HG03064 (cell line): Measurements from ENCODE around the gene DDX39A.
"Not testable (repeated sequence)": the region's sequence is repeated elsewhere in the genome, so short reads cannot be mapped to it uniquely, and the experiment has no call there.

ENCODE experiments used
- ATAC-seq: cut with Tn5 transposase; IDR thresholded peaks from one replicate; pipeline ENCODE4 v1.9.1; 2021; ENCODE audit warnings: low read depth; ENCODE audit not compliant: unreplicated experiment

The DDX39A gene

DNA sequence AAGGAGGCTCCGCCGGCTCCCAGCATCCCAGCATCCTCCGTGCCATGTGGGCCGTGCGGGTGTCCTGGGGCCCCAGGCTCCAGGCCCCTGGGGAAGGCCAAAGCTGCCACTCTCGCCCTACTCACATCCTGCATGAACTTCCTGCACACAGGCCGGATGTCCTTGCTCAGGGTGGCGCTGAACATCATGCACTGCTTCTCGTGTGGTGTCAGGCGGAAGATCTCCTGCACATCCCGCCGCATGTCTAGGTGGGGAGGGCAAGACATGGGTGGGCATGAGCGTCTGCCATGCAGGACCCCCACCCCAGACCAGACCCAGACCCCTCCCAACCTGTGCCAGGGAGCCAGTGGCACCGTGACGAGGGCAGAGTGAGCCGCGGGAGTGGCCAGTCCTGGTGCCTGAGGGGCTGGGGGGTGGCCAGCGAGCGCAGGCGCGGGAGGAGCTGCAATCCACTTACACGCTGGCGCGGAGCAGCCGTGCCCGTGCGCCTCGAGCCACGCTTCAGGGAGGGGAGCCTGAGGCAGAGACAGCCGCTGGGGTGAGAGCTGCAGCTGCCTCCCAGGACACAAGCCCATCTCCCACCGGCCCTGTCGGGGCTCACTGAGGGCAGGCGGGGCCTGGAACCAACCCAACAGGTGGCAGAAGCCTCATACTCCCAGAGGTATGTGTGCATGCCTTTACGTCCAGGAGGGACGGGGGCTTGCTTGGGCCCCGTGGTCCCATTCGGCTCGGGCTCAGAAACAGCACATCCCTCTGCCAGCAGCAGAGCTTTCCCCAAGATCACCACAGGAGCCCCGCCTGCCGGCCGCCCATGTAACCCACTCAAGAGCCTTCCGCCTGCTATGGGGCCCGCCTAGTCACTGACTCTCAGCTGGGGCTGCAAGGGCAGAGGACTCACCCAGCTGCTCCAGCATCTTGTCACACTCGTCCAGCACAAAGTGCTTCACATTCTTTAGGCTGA lies 8.8 kb downstream of the DDX39A start:
- no peak for ATAC-seq

DNA sequence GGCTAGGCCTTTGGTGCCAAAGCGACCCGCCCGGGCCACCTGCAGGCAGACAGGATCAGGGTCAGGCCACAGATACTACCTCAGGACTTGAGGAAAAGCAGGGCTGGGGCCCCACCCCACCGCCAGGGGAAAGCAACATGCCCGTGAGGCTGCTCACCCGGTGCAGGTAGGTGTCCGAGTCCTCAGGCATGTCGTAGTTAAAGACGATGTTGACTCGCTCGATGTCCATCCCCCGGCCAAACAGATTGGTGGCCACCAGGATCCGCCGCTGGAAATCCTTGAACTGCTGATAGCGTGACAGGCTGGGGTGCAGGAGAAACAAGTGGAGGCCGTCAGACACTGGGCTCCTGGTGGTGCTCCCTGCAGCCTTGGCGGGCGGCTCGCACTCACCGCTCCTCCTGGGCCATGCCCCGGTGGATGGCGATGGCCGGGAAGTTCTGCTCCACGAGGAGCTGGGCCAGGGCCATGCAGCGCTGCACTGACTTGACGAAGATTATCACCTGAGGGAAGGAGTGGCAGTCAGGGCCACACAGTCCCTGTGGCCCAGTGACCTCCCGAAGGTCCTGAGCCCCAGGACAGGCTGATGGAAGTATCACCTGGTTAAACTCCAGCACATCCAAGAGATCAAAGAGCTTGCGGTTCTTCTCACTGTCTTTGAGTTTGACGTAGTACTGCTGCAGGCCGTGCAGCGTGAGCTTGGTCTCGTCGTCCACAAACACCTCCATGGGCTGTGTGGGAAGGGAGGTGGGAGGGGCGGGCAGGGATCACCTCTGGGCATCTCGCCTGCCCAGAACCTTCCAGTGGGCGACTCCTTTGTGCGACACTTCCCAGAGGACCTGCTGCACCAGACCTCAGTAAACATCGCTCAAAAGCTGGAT lies 9.8 kb downstream of the DDX39A start:
- ATAC-seq: no peak

- ATAC-seq: no peak
Observed at GRCh38 chr19:14408491-14409145, 10.5 kb downstream of the DDX39A start.

DNA sequence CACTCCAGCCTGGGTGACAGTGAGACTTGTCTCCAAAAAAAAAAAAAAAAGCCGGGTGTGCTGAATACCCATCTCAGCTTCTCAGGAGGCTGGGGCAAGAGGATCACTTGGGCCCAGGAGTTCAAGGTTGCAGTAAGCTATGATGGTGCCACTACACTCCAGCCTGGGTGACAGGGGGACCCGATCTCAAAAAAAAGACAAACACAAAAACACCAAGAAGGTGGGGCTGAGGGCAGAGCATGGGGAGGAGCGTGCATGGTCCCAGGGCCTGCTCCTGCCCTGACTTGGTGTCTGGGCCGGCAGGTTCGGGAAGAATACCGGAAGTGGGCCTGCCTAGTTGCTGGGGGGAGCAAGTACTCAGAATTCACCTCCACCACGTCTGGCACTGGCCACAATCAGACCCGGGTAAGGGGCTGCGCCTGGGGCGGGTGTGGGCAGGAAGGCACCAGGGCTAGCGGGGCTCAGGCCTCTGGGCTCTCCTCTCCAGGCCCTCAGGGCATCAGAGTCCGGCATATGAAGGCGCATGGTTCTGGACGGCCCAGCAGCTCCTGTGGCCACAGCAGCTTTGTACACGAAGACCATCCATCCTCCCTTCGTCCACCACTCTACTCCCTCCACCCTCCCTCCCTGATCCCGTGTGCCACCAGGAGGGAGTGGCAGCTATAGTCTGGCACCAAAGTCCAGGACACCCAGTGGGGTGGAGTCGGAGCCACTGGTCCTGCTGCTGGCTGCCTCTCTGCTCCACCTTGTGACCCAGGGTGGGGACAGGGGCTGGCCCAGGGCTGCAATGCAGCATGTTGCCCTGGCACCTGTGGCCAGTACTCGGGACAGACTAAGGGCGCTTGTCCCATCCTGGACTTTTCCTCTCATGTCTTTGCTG lies 11.3 kb downstream of the DDX39A start:
- no peak for ATAC-seq

- no peak for ATAC-seq
Observed at GRCh38 chr19:14406645-14407401, 12.3 kb downstream of the DDX39A start.

DNA sequence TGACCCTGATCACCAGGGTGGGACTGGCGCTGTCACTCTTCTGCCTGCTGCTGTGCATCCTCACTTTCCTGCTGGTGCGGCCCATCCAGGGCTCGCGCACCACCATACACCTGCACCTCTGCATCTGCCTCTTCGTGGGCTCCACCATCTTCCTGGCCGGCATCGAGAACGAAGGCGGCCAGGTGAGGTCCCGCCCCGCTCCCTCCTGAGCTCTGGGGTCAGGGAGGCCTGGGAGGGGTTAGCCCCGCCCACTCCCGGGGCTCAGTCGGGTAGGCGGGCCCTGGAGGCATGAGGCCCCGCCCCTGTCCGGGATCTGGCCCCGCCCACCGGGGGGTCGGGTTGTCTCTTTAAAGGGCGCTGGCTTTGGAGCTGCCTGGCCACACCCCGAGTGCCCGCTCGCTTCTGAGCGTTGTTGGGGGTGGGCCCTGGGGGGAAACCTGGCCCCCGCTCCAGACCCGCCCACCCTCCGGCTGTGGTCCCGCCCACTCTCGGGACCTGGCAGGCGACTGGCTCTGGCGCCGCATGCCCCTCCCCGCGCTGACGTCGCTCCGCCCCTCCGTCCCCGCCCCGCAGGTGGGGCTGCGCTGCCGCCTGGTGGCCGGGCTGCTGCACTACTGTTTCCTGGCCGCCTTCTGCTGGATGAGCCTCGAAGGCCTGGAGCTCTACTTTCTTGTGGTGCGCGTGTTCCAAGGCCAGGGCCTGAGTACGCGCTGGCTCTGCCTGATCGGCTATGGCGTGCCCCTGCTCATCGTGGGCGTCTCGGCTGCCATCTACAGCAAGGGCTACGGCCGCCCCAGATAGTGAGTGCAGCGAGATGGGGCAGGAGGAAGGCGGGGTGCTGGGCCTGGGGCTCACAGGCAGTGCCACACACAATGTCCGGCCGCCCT lies 13.1 kb downstream of the DDX39A start:
- no peak for ATAC-seq

DNA sequence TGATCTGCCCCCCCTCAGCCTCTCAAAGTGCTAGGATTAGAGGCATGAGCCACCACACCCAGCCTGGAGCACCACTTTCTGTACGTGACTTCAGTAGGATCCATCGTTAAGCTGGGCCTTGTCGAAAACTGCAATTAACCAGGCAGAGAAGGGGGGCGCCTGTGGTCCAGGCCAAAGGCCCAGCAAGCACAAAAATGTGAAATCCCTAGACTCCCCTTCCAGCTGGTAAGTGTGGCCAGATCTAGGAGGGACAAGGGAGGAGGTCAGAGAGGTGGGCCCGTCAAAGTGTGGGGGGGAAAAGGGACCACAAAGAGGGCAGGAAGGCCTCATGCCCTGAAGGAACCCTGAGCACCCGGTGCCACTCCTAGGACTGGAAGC lies 13.8 kb downstream of the DDX39A start:
- ATAC-seq: no peak

DNA sequence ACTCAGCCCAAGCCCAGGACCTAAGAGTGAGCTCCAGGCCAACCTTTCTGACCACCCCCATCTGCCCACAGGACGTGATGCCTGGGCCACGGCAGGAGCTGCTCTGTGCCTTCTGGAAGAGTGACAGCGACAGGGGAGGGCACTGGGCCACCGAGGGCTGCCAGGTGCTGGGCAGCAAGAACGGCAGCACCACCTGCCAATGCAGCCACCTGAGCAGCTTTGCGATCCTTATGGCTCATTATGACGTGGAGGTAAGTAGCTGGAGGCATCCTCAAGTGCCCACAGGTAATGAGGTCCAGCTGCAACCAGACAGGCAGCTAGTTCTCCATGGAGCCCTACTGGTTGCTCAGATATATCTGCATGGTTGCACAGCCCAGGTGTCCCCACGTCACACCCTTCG lies 14.8 kb downstream of the DDX39A start:
- no peak for ATAC-seq

- not testable (repeated sequence) for ATAC-seq
Observed at GRCh38 chr19:14403145-14403930, 15.8 kb downstream of the DDX39A start.

- ATAC-seq: no peak
Observed at GRCh38 chr19:14402332-14403144, 16.6 kb downstream of the DDX39A start.

DNA sequence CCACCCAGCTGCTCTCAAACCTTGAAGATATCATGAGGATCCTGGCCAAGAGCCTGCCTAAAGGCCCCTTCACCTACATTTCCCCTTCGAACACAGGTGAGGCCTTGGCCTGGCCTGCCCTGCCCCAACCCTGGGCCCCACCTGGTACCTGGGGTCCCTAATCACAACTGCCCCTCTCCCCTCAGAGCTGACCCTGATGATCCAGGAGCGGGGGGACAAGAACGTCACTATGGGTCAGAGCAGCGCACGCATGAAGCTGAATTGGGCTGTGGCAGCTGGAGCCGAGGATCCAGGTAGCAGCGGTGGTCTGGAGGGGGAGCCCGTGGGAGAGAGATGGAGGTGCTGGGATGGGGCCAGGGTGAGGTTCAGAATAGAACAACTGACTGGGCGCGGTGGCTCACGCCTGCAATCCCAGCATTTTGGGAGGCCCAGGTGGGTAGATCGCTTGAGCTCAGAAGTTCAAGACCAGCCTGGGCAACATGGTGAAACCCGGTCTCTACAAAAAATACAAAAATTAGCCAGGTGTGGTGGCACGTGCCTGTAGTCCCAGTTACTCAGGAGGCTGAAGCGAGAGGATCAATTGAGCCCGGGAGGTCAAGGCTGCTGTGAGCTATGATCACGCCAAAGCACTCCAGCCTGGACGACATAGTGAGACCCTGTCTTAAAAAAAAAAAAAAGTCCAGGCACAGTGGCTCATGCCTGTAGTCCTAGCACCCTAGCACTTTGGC lies 17.5 kb downstream of the DDX39A start:
- ATAC-seq: no peak

GRCh38 chr19:14400951-14401431 lies 18.1 kb downstream of the DDX39A start:
- no peak for ATAC-seq

DNA sequence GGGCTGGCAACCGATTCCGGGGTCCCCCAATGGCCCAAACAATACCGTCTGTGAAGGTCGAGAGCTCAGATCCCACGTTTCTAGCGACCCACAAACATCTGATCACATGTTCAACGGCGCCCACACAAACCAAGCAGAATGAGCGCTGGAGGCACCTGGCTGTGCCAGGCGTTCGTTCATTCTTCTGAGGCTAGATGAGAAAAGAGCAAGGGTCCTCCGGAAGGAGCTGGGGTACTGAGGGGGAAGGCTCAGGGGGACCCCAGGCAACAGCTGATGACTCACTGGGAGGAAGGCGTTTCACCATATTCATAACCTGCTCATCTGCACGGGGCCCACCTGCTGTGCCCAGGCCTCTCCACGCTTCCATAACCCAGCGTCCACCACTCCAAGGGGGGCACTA lies 22.0 kb downstream of the DDX39A start:
- ATAC-seq: not testable (repeated sequence)

DNA sequence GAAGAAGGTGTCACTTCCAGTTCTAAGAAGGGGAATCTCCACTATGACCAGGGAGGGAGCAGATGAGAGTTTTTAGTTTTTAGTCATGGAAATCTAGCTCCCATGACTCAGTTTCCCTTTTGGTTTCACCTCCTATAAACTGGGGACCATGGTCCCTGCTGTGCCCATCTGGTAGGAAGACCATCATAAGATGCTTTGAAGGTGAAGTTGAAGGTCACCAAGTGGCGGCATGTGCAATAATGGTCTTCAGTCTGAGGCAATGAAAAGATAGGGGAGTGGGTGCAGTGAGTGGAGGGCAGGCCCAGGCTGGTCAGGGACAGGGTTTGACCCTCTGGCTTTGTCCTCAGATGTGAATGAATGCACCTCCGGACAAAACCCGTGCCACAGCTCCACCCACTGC lies 22.4 kb downstream of the DDX39A start:
- ATAC-seq: not testable (repeated sequence)

GRCh38 chr19:14395710-14396336 lies 23.3 kb downstream of the DDX39A start:
- no peak for ATAC-seq
